Adrenal gland (tissue), 5 donors: ENCODE data around the gene ANKS1A.

Experiments
- CTCF ChIP-seq, 6 experiments: fragments of 450-650 bp in 4 of 6; fragments of 200-600 bp in 2 of 6; sonication (generic) in 1 of 6; IDR thresholded peaks; 1 replicate in 5 of 6; 2 replicates in 1 of 6; pipeline versions ENCODE4 v1.5.1 to v1.8.0; 2016 to 2021; ENCODE audit warnings: antibody characterized with exemption in 6 of 6, mild to moderate bottlenecking in 2 of 6, moderate library complexity in 1 of 6
- POLR2A ChIP-seq, 2 donors: fragments of 450-650 bp; IDR thresholded peaks; one replicate each; pipeline ENCODE4 v1.6.1; 2017; ENCODE audit warnings: antibody characterized with exemption in 2 of 2, mild to moderate bottlenecking in 2 of 2, moderate library complexity in 1 of 2
- donor health status: DM: no; HTN: no; CAD: no.

DNA sequence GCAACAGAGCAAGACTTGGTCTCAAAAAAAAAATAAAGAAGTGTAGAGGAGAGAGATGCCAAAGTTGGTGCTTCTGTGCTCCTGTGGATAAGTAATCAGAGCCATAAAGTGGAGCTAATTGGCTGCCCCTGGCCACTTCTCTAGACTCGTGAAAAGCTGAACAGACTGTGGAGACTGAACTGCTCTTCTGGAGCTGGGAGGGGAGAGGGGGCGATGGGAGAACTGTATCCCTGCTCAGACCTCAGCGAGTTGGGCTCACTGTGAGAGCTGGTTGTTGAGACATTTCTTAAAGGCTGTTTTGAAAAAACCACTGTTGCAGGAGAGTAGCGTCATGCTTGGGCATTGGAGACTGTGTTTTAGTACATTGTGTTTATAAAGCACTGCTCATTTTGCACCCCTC is 126.4 kb downstream of the ANKS1A start:
- TF ChIP-seq POLR2A (IDR thresholded peaks at IDR 0.05), result no peak
- TF ChIP-seq CTCF (IDR thresholded peaks at IDR 0.05), result no peak
